ENCODE data around the gene RTBDN.
"Not testable (repeated sequence)": the region's sequence is repeated elsewhere in the genome, so short reads cannot be mapped to it uniquely, and the experiment has no call there.

The RTBDN gene

DNA sequence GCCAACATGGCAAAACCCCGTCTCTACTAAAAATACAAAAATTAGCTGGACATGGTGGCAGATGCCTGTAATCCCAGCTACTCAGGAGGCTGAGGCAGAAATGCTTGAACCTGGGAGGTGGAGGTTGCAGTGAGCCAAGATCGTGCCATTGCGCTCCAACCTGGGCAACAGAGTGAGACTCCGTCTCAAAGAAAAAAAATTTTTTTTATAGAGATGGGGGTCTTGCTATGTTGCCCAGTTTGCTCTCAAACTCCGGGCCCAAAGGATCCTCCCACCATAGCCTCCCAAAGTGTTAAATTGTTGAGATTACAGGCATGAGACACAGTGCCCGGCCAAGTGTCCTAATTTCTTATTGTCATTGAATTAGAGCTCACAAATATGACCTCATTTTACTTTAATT, 17.2 kb downstream of the RTBDN start:
- not testable (repeated sequence) for H3K36me3 Mint-ChIP-seq (ENCODE audit: low read depth)

DNA sequence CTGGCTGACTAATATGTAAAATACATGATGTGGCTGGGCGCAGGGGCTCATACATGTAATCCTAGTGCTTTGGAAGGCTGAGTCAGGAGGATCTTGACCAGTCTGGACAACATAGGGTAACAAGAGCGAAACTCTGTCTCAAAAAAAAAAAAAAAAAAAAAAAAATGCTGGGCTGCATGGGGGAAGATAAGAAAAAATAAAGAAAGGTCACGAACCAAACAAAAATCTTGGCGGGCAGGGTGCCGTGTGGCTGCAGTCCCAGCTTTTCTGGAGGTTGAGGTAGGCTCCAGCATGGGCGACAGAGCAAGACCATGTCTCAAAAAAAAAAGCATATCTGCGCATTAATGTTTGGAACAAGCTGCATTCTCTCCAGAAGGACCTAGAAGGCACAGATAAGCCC, 19.3 kb downstream of the RTBDN start:
- peaks cover 5% of the 10 kb centered on the region for H3K36me3 Mint-ChIP-seq (ENCODE audit: low read depth)
- H3K9me3 Mint-ChIP-seq, result no peaks in the 10 kb centered on the region
- H3K4me3 Mint-ChIP-seq, result no peak overlapping the region
- H3K27me3 Mint-ChIP-seq (ENCODE audit: low read depth), result no peaks in the 10 kb centered on the region
- no peak overlapping the region for H3K27ac Mint-ChIP-seq
- H3K4me1 Mint-ChIP-seq (ENCODE audit: low read depth), result no peaks in the 10 kb centered on the region

More for the DNA sequence above, 17.2 kb downstream of the RTBDN start:
- not testable (repeated sequence) for H3K4me1 Mint-ChIP-seq (ENCODE audit: low read depth); H3K27ac Mint-ChIP-seq; H3K4me3 Mint-ChIP-seq; H3K27me3 Mint-ChIP-seq (ENCODE audit: low read depth); H3K9me3 Mint-ChIP-seq

DNA sequence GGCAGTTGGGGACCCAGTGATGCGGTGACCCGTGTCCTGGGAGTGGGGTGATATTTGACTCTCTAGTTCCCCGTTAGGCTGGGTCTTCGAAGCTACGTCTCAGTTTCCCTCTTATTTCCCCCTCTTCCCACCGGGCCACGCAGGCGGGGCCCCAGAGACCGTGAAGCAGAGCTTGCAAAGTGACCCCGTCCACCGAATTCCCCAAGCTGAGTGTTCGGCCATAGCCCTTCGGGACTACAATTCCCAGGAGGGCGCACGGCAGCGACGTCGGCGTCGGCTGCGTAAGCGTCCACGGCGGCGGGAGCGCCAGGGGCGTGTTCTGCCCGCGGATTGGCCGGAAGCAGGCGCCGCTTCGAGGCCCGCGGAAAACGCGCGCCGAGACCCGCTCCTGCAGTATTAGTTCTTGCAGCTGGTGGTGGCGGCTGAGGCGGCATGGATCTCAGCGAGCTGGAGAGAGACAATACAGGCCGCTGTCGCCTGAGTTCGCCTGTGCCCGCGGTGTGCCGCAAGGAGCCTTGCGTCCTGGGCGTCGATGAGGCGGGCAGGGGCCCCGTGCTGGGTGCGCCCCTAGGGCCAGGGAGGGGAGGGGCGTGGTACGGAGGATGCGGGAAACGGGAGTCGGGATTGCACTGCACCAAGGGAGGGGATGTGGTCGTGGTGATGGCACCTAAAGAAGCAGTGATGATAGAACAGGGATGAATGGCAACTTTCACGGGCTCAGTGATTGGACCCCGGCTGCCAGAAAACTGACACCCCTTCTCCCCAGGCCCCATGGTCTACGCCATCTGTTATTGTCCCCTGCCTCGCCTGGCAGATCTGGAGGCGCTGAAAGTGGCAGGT, 27.9 kb downstream of the RTBDN start, which contains the start of gene RNASEH2A:
Gene RNASEH2A, plus strand, starts transcription at position 343 of the 840 bp plus-strand sequence. Its CDS starts 90 bp downstream, at position 433.
- Mint-ChIP-seq H3K36me3 (ENCODE audit: low read depth) (peaks cover 18% of the 10 kb centered on the region), H3K27ac (peak within 1 kb of the TSS; percentile 83), H3K9me3 (no peaks in the 10 kb centered on the region), H3K4me1 (ENCODE audit: low read depth) (peaks cover 15% of the 10 kb centered on the region), H3K27me3 (ENCODE audit: low read depth) (no peaks in the 10 kb centered on the region), H3K4me3 (peak within 1 kb of the TSS; percentile 93)

DNA sequence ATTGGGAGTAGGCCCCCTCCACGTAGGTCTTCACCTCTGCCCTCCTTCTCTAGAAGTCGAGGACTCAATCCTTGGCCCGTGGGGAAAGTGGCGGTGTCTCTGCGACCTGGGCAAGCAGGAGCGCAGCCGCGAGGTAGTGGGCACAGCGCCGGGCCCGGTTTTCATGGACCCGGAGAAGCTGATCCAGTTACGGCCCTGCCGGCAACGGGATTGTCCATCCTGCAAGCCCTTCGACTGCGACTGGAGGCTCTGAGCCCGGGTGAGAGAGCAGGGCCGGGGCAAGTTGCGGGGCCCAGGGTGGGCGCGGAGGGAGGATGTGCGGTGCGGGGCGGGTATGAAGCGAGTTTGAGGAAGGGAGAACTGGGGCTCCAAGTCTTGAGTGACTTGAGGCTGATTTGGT, 30.3 kb downstream of the RTBDN start:
- peaks cover 26% of the 10 kb centered on the region for H3K4me1 Mint-ChIP-seq (ENCODE audit: low read depth)
- peaks cover 16% of the 10 kb centered on the region for H3K36me3 Mint-ChIP-seq (ENCODE audit: low read depth)
- H3K9me3 Mint-ChIP-seq, result no peaks in the 10 kb centered on the region
- no peaks in the 10 kb centered on the region for H3K27me3 Mint-ChIP-seq (ENCODE audit: low read depth)
- no peak overlapping the region for H3K4me3 Mint-ChIP-seq
- no peak overlapping the region for H3K27ac Mint-ChIP-seq

DNA sequence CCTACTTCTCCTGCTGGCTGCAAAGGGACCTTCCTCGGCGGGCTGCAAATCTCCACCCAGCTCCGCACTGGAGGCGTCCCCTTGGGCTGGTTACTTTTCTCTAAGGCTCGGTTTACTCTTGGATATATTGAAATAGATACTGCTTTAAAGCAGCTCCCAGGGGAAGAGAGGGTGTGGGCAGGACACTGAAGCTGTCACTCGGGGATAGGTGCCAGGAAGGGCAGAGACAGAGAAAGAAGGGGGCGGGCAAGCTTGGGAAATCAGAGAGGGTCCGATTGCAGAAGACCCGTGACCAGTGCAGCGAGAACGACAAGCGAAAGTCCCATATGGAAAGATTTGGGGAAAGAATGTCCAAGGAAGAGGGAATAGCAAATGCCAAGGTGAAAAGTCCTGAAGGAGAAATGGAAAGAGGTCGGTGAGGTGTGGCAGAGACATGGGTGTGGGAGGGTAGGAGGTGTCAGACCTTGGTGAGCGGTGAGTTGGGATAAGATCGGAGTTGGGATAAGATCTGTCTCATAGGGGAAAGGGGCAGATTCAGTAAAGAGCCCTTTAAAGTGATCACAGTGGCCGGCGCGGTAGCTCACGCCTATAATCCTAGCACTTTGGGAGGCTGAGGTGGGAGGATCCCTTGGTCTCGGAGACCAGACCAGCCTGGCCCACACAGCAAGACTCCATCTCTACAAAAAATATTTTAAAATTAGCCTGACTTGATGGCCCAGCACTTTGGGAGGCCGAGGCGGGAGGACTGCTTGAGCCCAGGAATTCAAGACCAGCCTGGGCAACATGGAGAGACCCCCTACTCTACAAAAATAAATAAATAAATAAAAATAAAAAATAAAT, 31.9 kb downstream of the RTBDN start:
- H3K36me3 Mint-ChIP-seq (ENCODE audit: low read depth), result peaks cover 13% of the 10 kb centered on the region
- H3K4me3 Mint-ChIP-seq, result peak overlapping the region; percentile 86
- H3K27me3 Mint-ChIP-seq (ENCODE audit: low read depth), result no peaks in the 10 kb centered on the region
- peak overlapping the region; percentile 73 for H3K27ac Mint-ChIP-seq
- H3K4me1 Mint-ChIP-seq (ENCODE audit: low read depth), result peaks cover 23% of the 10 kb centered on the region
- no peaks in the 10 kb centered on the region for H3K9me3 Mint-ChIP-seq

DNA sequence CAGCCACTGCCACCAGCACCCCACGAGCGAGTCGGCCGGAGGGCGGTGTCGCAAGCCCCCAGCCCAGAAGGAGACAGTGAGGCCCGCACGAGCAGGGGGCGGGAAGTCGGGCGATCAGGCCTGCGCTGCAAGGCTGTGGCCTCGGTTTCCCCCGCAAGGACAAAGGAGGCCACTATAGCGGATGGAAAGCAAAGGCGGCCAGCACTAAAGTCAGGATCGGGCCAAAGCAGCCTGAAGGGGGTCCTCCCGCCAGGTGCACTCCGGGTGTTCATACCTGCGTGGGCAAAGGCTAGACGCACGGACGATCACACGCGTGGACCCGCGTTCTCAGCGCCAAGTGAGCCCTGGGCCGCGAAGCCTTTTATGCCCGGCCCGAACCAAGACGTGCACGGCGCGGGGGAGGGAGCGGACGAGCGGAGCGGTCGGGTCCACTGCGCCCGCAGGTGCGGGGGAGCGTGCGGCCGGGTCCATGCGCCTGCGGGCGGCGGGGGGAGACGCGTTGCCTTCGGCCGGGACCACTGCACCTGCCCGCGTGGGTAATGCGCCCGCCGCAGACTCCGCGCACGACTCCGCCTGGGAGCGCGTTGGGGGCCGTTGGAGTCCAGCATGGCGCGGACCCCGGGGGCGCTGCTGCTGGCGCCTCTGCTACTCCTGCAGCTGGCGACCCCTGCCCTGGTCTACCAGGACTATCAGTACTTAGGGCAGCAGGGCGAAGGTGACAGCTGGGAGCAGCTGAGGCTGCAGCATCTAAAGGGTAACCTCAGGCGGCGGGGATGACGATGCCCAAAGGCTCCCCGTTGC, 32.7 kb downstream of the RTBDN start, which contains the start of the genes PRDX2 and THSD8:
Gene PRDX2, minus strand, starts transcription at position 335 of the 801 bp plus-strand sequence. CDS start 539 bp downstream, outside the sequence.
Gene THSD8, plus strand, starts transcription at position 604 of the 801 bp plus-strand sequence. Its CDS starts 3 bp downstream, at position 607.
- Mint-ChIP-seq H3K9me3 (no peaks in the 10 kb centered on the region), H3K4me3 (peak within 1 kb of the TSS; percentile 86), H3K4me1 (ENCODE audit: low read depth) (peaks cover 23% of the 10 kb centered on the region), H3K27ac (peak within 1 kb of the TSS; percentile 77), H3K36me3 (ENCODE audit: low read depth) (peaks cover 15% of the 10 kb centered on the region), H3K27me3 (ENCODE audit: low read depth) (no peaks in the 10 kb centered on the region)

DNA sequence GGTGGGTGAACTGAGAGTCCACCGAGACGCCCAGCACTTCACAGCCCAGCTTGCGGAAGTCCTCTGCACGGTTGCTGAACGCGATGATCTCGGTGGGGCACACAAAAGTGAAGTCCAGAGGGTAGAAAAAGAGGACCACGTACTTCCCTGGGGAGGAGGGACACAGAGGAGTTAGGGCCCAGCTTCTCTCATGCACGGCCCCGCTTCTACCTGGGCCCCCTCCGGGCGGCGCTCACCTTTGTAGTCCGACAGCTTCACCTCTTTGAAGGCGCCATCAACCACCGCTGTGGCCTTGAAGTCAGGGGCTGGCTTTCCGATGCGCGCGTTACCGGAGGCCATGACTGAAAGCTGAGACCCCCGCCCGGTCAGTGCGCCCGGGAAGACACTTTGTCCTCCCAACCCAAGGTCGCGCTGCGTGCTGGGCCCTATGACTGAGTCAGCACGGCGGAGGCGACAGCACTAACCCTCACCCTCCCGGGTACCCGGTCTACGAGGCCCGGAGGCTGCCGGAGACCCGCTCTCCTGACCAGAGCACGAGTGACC, 33.4 kb downstream of the RTBDN start:
- H3K27me3 Mint-ChIP-seq (ENCODE audit: low read depth), result no peaks in the 10 kb centered on the region
- H3K4me3 Mint-ChIP-seq, result peak overlapping the region; percentile 86
- H3K4me1 Mint-ChIP-seq (ENCODE audit: low read depth), result peaks cover 27% of the 10 kb centered on the region
- no peaks in the 10 kb centered on the region for H3K9me3 Mint-ChIP-seq
- peaks cover 12% of the 10 kb centered on the region for H3K36me3 Mint-ChIP-seq (ENCODE audit: low read depth)
- H3K27ac Mint-ChIP-seq, result peak overlapping the region; percentile 77

DNA sequence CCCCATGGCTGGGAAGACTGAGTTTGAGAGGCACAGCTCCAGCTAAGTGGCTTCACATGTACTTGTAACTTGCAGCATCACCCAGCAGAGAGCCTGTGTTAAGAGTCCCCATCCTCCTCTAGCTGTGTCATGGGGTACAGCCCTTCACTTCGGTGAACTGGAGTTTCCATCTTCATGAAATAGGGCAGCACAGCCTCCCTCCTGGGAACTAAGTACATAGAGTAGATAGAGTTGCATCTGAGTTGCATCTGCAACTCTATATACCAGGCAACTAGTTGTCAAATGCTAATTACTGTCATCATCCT, 34.0 kb downstream of the RTBDN start:
- Mint-ChIP-seq H3K4me1 (ENCODE audit: low read depth) (peaks cover 30% of the 10 kb centered on the region), H3K36me3 (ENCODE audit: low read depth) (peaks cover 12% of the 10 kb centered on the region), H3K27me3 (ENCODE audit: low read depth) (no peaks in the 10 kb centered on the region), H3K4me3 (peak overlapping the region; percentile 86), H3K9me3 (no peaks in the 10 kb centered on the region), H3K27ac (peak overlapping the region; percentile 77)

DNA sequence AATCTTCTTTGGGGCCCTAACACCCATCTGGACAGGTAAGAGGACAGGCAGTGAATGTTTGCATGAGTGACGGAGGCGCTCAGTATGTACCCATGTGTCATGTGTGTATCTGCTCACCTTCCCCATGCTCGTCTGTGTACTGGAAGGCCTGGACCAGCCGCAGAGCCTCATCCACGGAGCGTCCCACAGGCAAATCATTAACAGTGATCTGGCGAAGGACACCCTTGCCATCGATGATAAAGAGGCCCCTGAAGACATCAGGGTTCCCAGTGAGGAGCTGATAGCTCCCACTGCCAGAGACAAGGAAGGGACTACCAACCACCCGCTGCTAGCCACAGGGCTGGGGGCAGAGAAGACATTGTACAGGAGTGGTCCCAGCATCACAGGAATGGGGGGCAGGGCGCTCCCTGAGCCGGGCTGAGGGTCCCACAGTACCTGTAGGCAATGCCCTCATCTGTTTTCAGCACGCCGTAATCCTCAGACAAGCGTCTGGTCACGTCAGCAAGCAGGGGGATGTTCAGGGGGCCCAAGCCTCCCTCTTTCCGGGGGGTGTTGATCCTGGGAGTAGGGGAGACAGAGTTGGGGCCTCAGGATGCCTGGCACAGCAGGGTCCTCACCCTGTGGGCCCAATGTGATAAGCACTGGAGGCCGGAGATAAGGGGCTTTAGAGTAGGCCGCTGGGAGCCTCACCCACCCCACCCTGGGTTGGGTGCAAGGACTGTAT, 34.5 kb downstream of the RTBDN start:
- peaks cover 12% of the 10 kb centered on the region for H3K36me3 Mint-ChIP-seq (ENCODE audit: low read depth)
- H3K4me3 Mint-ChIP-seq, result peak overlapping the region; percentile 86
- peaks cover 31% of the 10 kb centered on the region for H3K4me1 Mint-ChIP-seq (ENCODE audit: low read depth)
- H3K27ac Mint-ChIP-seq, result no peak overlapping the region
- no peaks in the 10 kb centered on the region for H3K9me3 Mint-ChIP-seq
- no peaks in the 10 kb centered on the region for H3K27me3 Mint-ChIP-seq (ENCODE audit: low read depth)

DNA sequence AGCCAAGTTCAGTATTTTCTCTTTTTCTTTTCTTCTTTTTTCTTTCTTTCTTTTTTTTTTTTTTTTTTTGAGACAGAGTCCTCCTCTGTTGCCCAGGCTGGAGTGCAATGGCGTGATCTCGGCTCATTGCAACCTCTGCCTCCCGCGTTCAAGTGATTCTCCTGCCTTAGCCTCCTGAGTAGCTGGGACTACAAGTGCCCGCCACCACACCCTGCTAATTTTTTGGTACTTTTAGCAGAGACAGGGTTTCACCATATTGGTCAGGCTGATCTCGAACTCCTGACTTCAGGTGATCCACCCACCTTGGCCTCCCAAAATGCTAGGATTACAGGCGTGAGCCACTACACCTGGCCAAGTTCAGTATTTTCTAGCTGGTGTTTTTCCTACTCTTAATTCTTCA, 36.8 kb downstream of the RTBDN start:
- H3K9me3 Mint-ChIP-seq; H3K4me3 Mint-ChIP-seq; H3K27me3 Mint-ChIP-seq (ENCODE audit: low read depth); H3K27ac Mint-ChIP-seq: not testable (repeated sequence)
- H3K36me3 Mint-ChIP-seq (ENCODE audit: low read depth), result peaks cover 18% of the 10 kb centered on the region
- H3K4me1 Mint-ChIP-seq (ENCODE audit: low read depth), result peaks cover 37% of the 10 kb centered on the region

DNA sequence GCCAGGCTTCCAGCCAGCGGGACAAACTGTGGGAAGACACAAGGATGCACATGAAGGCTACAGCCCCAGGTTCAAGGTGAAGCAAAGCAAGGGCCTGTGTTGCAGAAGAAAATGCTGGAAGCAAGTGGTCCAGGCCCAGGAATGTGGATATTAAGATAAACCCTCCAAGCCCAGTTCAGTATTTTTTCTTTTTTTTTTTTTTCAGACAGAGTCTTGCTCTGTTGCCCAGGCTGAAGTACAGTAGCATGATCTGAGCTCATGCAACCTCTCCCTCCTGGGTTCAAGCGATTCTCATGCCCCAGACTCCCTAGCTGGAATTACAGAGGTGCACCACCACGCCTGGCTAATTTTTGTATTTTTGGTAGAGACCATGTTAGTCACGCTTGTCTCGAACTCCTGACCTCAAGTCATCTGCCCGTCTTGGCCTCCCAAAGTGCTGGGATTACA, 37.2 kb downstream of the RTBDN start:
- Mint-ChIP-seq H3K4me3 (no peak overlapping the region), H3K9me3 (no peaks in the 10 kb centered on the region), H3K27ac (peak overlapping the region; percentile 15), H3K4me1 (ENCODE audit: low read depth) (peaks cover 33% of the 10 kb centered on the region), H3K27me3 (ENCODE audit: low read depth) (no peaks in the 10 kb centered on the region), H3K36me3 (ENCODE audit: low read depth) (peaks cover 15% of the 10 kb centered on the region)

DNA sequence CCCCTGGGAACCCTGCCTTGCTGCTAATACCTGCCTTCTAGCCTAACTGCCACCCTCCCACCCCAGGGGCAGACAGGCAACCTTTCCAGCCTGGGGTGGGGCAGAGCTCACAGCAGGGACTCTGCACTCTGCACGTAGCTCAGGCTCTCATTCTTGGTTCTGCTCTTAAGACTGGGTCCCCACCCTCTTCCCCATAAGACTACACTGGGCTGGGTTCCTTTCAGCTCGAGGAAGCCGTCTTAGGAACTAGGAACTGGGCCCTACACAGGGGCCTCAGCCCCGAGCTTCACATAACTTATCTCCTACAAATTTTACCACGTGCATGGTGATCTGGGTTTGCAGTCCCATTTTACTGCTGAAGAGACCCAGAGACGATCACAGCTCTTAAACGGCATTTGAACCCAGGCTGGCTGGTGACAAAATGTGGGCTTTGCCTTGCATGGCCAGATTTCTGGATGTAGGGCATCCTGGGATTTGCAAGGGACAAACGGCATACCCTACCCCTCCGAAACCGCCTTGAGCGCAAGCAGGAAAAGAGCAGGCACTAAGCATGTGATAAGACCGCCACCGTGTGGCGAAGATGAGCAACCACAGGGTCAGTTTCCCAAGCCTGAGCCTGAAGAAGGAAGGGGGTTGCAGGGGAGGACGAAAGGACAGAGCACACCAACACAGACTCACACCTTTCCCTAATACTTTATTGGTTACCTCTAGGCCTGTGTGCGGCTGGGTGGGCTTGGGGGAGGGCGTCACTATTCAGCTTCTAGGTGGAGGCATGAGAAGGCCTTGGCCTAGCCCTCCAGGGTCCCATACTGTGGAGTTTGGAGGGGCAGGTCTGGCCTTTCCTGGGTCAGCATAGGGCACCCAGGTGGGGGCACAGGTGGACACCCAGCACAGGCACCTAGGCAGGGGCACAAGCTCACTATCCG, 38.0 kb downstream of the RTBDN start:
- H3K9me3 Mint-ChIP-seq, result no peaks in the 10 kb centered on the region
- no peaks in the 10 kb centered on the region for H3K27me3 Mint-ChIP-seq (ENCODE audit: low read depth)
- peak overlapping the region; percentile 69 for H3K4me3 Mint-ChIP-seq
- H3K4me1 Mint-ChIP-seq (ENCODE audit: low read depth), result peaks cover 31% of the 10 kb centered on the region
- H3K27ac Mint-ChIP-seq, result peak overlapping the region; percentile 85
- peaks cover 14% of the 10 kb centered on the region for H3K36me3 Mint-ChIP-seq (ENCODE audit: low read depth)

Measured in T-helper 1 cell treated with Interleukin-12 subunit alpha and Interleukin-12 subunit beta and Interleukin-4 antibody, amounts not matched to agents 30 μg/mL and 1 μg/mL, for 36 hours (primary cell).